VCaP (cell line): ENCODE measurements around the gene TMEM170B.

ENCODE experiments used
- H3K27ac ChIP-seq: fragments of 450-650 bp; 2 replicates; pipeline ENCODE4 v1.5.1; 2017
- TF ChIP-seq, protein P1 (sequence below): fragments of 450-650 bp; conservative IDR thresholded peaks from 2 replicates; pipeline ENCODE4 v1.5.1; 2017; ENCODE audit warnings: mild to moderate bottlenecking, moderate library complexity

Gene TMEM170B

DNA sequence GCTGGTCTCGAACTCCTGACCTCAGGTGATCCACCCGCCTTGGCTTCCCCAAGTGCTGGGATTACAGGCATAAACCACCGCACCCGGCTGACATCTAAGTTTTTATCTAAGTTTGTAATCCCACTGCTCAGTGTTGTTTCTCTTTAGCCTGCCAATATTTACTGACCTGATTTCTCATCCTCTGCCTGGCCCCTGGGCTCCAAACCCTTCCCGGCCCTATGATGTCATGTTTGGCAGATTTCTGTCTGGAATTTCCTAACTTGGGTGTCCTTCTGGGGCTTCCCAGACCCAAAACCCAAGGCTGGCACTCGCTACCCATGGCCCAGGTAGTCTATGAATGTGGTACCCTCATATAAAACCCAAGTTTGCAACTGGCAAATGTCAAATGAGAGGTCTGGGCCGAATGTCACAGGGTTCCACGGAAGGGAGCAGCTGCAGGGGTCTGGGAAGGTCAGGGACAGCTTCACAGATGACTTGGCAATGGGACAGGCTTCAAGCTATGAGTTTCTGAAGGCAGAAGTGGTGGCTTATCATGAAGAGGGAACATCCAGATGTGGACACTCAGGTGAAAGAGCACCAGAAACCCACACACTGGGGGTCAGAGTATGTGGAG, 54.9 kb downstream of the TMEM170B start:
- TF ChIP-seq, protein P1, sequence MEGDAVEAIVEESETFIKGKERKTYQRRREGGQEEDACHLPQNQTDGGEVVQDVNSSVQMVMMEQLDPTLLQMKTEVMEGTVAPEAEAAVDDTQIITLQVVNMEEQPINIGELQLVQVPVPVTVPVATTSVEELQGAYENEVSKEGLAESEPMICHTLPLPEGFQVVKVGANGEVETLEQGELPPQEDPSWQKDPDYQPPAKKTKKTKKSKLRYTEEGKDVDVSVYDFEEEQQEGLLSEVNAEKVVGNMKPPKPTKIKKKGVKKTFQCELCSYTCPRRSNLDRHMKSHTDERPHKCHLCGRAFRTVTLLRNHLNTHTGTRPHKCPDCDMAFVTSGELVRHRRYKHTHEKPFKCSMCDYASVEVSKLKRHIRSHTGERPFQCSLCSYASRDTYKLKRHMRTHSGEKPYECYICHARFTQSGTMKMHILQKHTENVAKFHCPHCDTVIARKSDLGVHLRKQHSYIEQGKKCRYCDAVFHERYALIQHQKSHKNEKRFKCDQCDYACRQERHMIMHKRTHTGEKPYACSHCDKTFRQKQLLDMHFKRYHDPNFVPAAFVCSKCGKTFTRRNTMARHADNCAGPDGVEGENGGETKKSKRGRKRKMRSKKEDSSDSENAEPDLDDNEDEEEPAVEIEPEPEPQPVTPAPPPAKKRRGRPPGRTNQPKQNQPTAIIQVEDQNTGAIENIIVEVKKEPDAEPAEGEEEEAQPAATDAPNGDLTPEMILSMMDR, result no peak
- no peak overlapping the region for H3K27ac ChIP-seq

DNA sequence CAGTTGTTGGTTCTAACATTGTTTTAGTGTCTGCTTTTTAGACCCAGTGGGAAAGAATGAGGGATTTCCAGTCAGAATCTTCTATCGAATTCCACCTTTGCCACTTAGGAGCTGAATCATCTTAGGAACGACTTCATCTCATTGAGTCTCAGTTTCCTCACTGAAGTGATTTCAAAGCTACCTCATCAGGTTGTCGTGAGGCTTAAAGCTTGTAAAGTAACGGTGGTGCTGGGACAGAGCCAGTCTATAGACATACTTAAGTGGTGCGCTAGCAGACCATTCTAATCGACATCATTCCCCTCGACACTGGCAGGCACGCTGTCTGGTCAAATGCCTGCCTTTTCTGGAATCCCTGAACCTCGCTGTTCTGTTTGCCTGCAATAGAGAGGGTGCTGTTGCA, 55.5 kb downstream of the TMEM170B start:
- TF ChIP-seq, protein P1, result no peak
- no peak overlapping the region for H3K27ac ChIP-seq

DNA sequence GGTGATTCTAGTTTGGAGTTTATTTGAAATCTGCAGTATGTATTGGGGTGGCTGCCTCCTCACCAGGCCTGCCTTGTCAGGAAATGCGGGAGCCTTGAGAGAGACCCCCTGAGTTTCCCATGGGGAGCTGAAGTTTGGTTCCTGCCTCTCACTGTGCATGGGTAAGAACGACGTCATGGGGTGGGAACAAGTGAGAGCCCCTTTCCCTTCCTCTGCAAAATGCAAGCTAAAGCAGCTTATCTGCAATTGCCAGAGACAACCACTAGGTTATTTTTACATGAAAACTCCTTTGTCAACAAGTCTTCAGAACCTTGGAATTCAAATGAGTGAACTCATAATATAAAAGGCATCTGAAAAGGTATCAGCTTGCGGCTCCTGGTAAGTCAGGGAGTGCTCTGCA, 58.4 kb downstream of the TMEM170B start:
- TF ChIP-seq, protein P1, result no peak
- no peak overlapping the region for H3K27ac ChIP-seq

DNA sequence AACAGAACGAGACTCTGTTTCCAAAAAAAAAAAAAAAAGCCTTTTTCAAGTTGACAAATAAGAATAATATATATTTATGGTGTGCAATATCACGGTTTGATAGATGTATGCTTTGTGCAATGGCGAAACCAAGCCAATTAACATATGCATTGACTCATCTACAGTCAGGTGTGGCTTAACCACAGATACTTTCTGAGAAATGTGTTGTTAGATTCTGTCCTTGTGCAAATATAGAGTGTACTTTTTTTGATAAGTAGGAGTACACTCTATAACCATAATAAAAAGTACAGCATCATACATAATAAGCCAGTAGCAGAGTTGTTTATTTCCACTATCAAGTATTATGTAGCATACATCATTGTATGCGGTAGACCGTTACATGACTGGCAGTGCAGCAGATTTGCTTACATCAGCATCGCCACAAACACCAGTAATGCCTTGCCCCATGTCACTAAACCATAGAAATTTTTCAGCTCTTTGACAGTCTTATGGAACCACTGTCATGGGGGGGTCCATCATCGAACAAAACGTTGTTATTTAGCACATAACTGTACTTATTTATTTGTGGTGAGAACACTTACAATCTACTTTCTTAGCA, 59.2 kb downstream of the TMEM170B start:
- TF ChIP-seq, protein P1, result no peak
- no peak overlapping the region for H3K27ac ChIP-seq

DNA sequence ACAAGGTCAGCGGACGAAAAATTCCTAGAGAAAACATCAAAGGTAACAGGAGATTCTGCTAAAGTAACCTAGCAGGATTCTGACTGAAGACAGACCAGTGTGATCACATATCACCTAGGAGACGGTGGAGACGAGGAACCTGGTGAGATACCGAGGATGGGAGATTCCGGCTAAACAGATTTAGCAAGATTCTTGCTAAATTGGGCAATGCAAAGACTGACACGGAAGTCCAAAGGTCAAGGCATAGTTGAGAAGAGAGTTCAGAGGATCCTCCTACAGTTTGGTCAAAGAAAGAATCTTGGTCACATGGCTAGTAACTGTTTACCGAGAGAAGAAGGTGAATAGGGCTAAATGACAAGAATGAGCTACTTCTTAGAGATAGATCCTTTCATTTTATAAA, 61.1 kb downstream of the TMEM170B start:
- no peak overlapping the region for H3K27ac ChIP-seq
- TF ChIP-seq, protein P1, result no peak

DNA sequence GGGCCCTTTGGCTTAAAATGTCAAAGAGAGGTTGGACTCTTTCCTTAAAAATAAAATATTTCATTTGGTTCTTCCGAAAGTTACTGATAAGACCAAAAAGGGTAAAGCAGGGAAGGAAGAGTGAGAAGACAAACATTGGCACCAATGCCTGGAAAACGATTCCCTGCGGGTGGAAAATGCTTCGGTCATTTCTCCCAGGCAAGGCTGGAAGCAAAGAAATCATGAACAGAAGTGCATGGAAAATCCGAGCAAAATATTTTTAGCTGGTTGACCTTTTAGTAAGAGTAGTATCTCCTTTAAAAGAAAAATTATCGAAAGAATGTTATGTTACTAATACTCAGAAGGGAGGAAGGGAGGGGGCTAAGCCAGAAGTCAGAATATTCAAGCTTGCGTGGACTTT, 62.7 kb downstream of the TMEM170B start:
- TF ChIP-seq, protein P1, result no peak

DNA sequence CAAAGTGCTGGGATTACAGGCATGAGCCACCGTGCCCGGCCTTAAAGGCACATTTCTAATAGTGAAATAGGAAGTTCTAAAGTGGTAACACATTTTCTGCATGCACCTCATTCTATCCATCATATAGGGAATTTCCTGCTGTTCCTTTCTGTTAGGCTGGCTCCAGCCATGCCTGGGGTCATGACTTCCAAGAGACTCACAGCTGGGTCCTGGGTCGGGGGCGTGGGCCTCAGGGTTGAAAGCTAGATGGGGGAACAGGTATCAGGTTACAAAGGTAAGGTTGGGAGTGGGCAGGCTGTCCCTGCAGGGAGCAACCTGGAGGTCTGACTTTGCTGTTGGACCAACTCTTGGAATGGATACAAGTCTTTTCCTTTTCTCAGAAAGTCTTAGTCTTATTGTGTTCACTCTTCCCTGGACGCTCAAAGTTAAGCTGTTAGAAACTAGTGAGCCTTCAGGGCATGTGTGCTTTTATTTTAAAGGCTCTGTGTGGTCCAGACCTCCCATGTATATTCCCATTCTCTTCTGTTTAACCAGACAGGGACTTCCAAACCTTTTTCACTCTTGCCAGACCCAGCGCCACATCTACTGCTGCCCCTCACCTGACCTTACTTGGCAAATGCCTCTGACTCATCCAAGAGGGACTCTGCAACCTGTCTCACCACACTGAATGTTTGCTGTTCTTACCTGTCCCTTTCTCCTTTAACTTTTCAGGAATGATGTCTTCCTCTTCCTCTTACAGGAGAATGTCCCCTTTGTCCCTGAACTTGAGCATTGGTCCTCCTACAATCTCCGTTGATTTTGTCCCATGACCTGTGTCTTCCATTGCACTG, 64.4 kb downstream of the TMEM170B start:
- H3K27ac ChIP-seq, result no peak overlapping the region
- TF ChIP-seq, protein P1, result no peak

More for the DNA sequence above, 62.7 kb downstream of the TMEM170B start:
- no peak overlapping the region for H3K27ac ChIP-seq
